GM18526 (cell line): ENCODE results near the gene ALDH3B2.

Experiments used
- POLR2A ChIP-seq: IDR thresholded peaks from 3 replicates; pipeline ENCODE4 v1.6.1; 2011; ENCODE audit not compliant: insufficient read length; ENCODE audit errors: extremely low read depth

The ALDH3B2 gene

GRCh38 chr11:67674442-67674871 is at the start of gene ALDH3B2:
ALDH3B2 (minus strand) TSS chr11:67674623; CDS start chr11:67666935, 7,688 bp downstream.
- TF ChIP-seq POLR2A: no peak

GRCh38 chr11:67705264-67705663 is 30.8 kb upstream of the ALDH3B2 start:
- no peak for TF ChIP-seq POLR2A

GRCh38 chr11:67704524-67704923 is 30.1 kb upstream of the ALDH3B2 start:
- no peak for TF ChIP-seq POLR2A

GRCh38 chr11:67700548-67701262 is 26.3 kb upstream of the ALDH3B2 start:
- TF ChIP-seq POLR2A: no peak

- no peak for TF ChIP-seq POLR2A
Measured at GRCh38 chr11:67700141-67700540, 25.7 kb upstream of the ALDH3B2 start.

- no peak for TF ChIP-seq POLR2A
Measured at GRCh38 chr11:67699521-67699920, 25.1 kb upstream of the ALDH3B2 start.

- no peak for TF ChIP-seq POLR2A
Measured at GRCh38 chr11:67698247-67698646, 23.8 kb upstream of the ALDH3B2 start.

GRCh38 chr11:67697846-67698245 is 23.4 kb upstream of the ALDH3B2 start:
- TF ChIP-seq POLR2A: no peak

- no peak for TF ChIP-seq POLR2A
Measured at GRCh38 chr11:67696998-67697397, 22.6 kb upstream of the ALDH3B2 start.

GRCh38 chr11:67695606-67696005 is 21.2 kb upstream of the ALDH3B2 start:
- no peak for TF ChIP-seq POLR2A

GRCh38 chr11:67694875-67695555 is 20.6 kb upstream of the ALDH3B2 start:
- no peak for TF ChIP-seq POLR2A

- no peak for TF ChIP-seq POLR2A
Measured at GRCh38 chr11:67691149-67691548, 16.7 kb upstream of the ALDH3B2 start.

- no peak for TF ChIP-seq POLR2A
Measured at GRCh38 chr11:67689178-67689577, 14.8 kb upstream of the ALDH3B2 start.

- TF ChIP-seq POLR2A: no peak
Measured at GRCh38 chr11:67687986-67688385, 13.6 kb upstream of the ALDH3B2 start.

GRCh38 chr11:67680696-67681470 is 6.5 kb upstream of the ALDH3B2 start:
- TF ChIP-seq POLR2A: no peak
